ENCODE data around the gene HS3ST3B1.

HS3ST3B1 gene

DNA sequence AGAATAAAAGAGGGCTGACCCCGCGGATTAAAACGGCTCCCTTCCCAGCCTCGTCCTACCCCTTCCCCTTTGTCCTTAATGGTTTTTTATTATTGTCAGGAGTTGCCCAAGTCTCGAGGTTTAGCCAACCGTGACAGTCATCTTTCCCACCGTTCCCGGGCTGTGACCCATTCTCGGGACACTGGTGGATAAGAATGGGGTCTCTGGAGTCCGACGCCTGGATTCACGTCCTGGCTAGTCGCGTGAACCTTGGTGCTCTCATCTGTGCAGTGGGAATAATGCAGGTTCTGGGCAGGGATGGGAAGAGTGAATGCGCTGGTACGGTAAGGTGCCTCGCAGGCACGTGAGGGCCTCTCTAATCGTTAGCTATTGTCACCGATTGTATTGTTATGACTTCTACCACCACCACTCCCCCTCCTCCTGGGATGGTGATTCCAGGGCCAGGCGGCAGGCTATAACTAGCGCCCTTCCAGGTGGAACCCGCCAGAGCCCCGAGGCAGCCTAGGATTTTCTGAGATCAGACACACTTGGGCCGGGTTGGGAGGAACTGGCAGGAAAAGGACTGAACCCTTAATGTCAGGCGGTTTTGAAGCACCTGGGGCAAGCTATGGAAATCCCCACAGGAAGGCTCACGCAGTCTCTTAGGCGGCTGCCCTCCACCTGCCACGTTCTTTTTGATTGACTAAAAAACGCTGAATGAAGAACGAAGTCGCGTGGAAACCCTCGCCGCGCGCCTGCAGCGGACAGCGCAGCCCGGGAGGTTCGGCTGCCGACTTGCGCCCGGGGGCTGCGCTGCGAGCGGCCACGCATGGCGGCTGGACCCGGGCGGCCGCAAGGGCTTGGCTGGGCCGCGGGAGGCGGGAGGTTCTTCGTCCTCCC is 2.7 kb downstream of the HS3ST3B1 start:
- no peak for DNase-seq

DNA sequence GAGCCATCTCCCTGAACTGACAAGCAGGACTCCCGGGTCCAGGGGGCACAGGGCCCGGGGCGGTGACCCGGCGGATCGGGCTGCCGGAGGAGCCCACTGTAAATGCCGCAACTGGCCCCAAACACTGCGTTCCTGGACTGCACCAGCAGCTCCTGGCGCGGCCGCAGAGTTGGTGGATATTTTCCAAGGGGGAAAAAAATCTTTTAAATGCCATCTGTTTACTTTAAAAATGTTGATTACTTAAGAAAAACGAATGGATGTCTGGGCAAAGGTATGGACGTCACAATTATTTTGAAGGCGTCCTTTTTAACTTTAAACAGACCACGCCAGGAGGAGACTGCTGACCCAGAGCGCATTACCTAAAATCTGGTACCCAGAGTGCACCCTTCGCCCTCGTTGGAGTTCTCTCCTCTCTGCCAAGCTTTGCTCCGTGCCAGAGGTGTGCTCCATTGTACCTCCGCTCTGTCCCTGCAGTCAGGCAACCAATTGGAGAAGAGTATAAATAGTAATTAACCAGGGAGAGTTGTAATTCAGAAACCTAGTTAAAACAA is 3.4 kb downstream of the HS3ST3B1 start:
- DNase-seq: no peak

DNA sequence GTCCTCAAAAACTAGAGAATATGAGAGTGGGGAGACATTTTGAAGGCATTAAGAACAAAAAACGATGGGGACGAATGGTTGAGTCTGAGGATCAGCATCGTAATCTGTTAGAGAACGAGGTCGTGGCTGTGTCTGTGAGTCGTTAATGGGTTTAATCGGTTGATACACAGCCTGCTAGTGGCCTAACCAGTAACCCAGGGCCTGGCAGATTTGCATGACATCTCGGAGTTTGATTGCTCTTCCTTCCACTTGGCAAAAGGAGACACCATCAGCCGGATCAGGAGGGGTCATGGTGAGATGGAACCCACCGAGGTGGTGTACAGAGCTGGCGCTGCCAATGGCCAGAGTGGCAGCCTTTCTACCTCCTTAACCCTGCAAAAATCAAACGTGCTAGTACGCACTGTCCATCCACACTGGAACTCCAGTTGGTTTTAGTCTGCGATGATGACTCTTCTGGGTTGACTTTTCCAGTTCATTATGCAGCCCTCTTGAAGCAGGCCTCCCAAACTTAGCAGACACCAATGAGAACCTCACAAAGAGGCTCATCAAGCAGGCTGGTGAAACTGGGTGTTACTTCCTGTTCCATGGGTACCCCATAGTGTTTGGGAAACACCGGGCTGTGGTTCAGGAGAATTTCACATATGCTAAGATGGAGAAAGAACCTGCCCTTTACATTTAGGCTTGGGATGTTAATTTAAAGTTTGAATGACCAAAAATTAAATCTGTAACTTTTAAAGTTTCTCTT is 4.1 kb downstream of the HS3ST3B1 start:
- DNase-seq: no peak

DNA sequence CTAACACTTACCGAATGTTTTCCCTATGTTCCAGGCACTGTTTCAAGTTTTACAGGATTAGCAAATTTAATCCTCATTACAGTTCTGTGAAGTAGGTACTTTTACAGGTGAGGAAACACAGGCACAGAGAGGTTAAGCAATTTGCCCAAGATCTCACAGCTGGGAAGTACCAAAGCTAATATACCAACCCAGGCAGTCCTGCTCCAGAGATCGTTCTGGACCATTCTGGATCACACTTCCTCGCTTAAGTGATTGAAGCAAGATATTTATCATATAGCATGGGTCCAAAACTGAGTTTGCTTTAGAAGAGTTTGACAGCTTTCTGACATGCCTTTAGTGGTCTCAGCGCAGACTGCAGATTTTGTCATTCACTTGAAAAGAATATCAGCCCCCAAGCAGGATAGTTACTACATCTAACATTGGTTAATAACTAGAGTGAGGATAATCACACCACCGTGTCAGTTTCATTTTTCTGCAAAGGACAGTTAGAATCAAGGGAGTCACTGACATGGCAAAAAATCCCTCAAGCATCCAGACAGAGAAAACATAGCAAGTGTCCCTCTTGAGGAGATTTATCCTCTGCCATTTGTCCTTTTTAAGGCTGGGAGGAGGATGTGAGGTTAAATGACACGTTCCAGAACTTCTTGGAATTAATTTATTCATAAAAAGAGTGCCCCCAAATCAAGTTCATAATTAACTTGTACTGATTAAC is 5.1 kb downstream of the HS3ST3B1 start:
- no peak for DNase-seq

DNA sequence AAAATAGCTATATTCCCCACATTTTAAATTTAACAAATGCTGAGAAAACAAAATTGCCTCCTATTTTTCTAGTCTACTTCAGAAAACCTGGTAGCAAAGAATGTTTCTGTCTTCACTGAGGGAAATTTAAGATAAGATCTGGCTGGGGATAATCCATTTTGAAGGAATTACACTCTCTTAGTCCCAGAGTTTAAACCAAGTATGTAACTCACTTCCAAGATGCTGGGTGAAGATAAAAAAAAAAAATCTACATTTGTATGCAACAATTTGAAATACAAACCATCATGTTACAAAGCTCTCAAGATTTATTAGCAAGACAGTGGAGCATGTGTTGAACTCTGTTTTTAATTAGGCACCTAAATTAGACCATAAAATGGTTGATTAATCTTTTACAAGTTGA is 5.7 kb downstream of the HS3ST3B1 start:
- no peak for DNase-seq

DNA sequence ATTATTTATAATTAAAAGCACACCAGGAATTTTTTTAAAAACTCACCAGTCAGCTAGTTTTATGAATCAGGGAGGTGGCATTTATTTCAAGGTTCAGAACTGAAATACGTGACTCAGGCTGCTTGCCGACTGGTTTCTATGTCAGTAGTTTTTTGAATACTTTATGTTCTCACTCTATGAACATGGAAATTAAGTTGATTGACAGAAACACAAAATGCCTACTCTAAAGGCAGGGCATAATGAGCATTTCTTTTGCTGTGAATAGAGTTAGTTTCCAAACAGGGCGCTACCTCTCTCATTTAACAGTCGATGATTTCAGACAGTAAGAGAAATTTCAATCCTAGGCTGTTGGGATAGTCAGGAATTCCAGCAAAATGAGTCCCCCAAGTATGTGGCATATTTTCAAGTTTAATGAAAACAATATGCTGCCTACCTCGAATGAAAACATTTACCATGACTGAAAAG is 6.7 kb downstream of the HS3ST3B1 start:
- DNase-seq: no peak

DNA sequence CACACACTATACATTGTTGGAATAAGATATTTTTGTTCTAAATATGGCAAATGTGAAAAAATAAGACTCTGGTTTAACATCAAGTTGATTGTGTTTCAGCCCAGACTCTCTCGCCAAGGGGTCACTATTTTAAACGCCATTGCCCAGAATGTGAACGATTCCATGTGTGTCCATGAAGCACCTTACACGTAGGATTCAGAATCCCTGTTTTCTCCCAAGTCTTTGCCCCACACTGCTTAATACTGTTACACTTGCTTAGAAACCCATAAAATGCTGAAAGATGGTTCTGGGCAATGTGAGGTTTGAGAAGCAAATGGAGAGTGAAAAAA is 7.7 kb downstream of the HS3ST3B1 start:
- no peak for DNase-seq

DNA sequence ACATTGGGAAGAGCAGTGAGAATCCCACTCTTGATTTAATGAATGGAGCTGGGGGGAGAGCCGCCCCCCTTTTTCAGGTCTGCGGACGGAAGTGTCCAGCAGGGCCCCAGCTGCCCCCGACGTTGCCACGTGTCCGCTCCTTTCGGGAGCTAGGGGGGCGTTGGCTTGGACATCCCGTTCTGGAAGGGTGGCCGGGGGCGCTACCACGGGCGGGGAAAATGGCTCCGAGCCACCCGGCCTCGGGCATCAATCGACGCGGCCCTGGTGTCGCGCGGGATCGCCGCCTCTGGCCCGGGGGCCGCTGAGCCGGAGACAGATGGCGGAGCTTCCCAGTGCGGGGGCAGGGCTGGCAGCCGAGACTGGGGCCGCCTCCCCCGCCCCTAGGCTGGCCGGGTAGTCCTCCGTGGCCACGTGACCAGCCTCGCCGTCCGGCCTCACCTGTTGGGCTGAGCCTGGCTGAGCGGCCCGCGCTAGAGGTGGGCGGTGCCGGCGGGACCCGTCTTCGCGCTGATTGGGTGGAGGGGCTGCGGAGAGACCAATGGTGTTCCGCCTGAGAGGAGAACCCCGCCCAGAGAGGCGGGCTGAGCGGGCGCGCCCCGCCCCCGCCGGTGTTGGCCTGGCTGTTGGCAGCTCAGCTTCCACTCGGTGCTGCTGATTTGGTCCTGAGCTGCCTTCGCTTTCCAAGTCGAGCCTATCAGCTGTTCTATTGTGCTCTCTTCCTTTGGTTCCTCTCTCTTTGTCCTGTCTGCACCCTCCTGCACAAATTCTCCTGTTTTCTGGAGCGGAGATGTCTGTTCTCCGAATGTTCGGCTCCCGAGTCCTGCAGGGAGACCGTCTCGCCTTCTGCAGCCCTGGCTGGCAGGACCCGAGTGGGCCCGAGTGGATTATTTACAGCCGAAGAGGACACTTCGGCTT is 8.3 kb downstream of the HS3ST3B1 start:
- DNase-seq: no peak

DNA sequence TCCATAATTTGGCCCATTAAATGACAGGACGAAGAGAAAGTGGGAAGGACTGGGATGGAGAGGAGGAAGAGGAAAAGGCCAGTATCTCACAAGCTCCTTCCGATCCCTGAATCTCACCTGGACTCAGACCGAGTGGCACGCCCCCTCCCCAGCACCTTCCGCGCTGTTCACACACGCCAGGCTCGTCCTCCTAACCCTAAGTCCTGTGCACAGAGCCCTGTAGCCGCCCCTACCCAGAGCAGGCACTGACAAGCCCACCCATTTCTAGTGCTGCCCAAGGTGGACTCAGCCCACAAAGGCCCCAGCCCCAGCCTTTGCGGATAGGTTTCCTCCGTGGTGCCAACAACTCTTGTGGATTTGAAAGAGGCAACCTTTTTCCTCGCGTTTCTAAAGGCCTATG is 9.2 kb downstream of the HS3ST3B1 start:
- no peak for DNase-seq

DNA sequence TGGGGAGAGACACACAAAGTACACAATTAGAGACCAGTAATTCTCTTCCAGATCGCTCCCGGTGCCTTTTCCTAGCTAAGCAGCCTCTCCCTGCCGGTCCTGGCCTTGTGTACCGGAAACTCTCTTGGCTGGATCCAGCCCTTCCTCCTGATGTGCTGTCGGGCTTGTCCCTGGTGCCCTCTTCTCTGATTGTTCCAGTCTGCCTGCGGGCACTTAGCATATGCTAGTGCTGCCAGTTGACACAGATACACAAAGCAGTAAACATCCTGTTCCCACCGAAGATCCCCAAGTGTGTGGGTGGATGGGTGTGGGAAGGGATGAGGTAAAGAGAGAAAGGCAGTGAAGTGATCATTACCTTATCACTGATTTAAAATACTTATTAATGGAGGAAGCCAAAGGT is 9.7 kb downstream of the HS3ST3B1 start:
- no peak for DNase-seq

DNA sequence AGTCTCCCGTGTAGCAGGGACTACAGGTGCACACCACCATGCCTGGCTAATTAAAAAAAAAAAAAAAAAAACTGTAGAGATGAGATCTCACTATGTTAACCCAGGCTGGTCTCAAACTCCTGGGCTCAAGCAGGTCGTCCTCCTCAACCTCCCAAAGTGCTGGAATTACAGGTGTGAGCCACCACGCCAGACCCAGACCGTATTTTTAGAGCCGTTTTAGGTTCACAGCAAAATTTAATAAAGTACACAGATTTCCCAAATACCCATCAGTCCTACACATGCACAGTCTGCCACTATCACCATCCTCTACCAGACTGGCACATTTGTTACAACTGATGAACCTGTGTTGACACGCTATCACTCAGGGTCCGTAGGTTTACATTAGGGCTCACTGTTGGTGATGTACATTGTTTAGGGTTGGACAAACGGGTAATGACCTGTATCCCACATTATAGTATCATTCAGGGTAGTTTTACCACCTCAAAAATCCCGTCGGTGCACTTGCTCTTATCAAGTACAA is 10.4 kb downstream of the HS3ST3B1 start:
- no peak for DNase-seq

DNA sequence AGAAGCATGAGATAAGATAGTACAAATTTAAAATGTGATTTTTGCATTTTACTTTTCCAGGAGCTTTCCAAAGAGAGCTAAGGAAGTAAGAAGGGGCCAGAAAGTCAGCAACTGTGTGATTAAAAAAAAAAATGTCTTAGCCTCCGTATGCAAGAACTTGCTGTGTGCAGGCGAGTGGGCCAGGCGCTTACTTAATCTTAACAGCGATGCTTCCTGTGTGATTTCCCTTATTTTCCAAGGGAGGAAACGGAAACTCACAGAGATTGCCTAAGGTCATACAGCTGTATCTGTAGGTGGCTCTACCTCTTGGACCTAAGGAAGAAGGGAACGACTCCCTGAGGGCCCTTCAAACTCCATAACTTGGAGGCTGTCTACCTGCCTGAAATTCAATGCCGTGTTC is 11.1 kb downstream of the HS3ST3B1 start:
- DNase-seq: no peak

DNA sequence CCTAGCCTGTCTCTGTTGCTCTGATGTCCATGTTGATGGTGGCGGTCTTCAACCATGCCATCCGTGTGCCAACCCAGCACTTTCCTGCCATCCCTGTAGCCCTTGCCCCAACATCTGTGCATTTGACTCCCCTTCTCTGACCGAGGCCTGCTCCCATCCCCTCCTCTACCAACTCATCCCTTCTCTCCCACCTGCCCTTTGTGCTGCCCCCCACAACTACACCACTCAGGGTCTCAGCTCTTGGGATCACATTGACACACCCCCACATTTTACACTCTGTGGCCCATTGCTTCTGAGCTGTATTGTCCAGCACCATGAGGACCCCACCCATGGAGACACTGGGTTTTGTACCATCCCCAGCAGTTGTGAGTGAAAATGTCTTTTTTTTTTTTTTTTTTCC is 11.6 kb downstream of the HS3ST3B1 start:
- DNase-seq: no peak

DNA sequence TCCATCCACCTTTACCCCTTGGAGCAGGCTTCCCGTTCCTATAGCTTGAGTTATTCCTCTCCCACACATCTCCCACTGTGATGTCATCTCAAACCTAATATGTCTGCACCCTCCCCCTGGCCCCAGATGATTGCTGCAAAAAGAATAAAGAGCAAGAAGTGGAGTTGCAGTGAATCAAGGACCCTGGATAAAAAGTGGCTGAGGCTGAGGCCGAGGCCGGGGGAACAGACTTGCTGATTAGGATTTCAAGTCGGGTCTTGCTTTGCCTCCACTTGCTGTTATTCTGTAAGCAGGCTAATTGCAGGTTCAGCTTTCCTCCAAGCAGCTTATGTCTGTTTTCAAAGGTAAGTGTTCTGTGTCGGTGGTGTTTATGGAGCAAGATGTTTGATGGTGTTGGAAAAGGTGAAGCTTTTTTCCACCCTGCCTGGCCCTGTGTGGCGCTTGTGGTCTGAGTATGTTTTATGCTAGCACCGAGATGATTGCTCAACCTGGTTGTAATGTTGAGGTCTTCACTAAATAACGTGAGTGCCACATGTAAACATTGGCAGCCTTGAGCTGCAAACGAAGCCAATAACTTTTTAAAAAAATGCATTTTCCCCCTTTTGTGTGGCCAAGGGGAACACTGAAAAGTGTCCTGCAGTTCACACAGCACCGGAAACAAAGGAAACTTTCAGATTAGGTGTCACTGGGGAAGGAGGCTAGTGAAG is 15.4 kb downstream of the HS3ST3B1 start:
- no peak for DNase-seq

DNA sequence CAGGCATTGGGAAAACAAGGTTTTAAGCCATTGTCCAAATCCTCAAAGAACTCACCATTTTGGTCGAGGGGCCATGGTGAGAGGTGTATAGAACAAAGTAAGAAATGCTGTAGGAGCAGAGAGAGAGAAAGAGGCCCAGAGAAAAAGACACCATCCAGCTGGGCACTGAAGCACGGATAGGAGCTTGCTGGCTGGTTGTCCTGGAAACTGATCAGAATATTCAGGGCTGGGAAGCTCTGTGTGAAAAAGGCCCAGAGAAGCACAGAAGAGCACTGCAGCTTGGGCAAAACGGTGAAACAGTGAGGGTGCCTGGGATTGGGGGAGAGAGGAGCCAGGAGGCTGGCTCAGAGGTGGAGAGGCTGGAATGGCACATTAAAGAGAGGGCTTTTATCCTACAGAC is 16.5 kb downstream of the HS3ST3B1 start:
- DNase-seq: no peak

DNA sequence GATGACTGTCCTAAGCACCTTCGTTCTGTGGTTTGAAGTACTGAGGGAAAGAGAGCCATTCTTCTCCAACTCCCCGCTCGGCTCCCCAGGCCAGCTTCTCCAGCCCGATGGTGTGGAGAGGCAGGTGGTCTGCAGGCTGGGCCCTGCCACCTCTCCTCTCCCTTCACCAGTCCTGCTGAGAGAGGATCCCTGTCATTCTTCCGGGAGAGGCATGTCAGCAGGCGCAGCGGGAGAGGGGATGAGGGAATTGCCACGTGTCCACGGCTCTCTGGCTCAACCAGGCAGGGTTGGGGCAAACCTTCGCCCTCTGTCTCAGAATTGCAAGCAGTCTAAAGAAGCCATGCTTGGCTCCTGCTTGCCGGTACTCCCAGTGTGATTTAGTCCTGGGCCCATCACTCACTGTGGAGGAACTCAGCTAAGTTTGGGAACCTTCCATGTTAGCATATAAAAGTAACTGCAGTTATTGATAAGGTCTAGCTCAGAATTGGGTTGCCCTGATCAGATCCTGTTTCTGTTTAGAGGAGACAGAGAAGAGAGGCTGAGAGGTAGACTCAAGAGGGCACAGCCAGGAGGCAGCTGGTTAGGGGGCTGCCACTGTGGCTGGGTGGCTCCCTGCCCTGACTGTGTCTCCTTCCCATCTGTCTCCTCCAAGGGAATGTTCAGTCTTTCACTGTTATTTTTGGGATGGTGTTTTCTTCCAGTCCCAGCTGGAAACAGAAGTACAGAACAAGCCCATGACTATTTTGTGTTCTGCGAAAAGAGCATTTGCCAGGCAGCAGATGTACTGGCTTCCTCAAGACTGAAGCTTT is 17.4 kb downstream of the HS3ST3B1 start:
- DNase-seq: no peak

DNA sequence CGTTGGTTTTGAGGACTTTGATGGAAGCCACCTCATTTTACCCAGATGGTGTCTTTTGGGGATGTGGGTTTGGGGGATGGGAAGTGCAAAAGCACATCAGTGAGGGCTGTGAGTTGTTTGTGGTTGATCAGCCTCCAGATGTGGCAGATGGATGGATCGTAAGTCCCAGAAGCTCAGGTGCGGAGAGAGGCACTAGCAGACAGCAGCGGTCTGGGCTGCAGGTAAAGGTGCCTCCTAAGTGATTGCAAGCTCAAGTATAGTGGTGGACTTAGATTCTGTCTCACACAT is 18.0 kb downstream of the HS3ST3B1 start:
- DNase-seq: no peak

DNA sequence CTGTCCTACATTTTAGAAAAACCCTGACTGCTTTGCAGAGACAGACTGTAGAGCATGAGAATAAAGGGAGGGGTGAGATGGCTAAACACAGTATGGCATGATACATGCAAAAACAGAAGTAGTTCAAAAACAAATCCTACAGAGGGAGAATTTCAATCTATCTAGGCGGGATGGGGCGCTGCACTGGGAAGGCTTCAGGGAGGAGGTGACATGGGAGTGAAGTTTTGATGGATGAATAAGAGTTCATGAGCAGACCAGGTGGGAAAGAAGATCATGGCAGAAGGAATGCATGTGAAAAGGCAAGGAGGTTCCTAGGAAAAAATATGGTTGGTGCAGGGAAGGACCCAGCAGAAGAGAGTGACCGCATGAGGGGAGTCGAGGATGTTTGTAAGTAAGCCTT is 19.2 kb downstream of the HS3ST3B1 start:
- DNase-seq: no peak

DNA sequence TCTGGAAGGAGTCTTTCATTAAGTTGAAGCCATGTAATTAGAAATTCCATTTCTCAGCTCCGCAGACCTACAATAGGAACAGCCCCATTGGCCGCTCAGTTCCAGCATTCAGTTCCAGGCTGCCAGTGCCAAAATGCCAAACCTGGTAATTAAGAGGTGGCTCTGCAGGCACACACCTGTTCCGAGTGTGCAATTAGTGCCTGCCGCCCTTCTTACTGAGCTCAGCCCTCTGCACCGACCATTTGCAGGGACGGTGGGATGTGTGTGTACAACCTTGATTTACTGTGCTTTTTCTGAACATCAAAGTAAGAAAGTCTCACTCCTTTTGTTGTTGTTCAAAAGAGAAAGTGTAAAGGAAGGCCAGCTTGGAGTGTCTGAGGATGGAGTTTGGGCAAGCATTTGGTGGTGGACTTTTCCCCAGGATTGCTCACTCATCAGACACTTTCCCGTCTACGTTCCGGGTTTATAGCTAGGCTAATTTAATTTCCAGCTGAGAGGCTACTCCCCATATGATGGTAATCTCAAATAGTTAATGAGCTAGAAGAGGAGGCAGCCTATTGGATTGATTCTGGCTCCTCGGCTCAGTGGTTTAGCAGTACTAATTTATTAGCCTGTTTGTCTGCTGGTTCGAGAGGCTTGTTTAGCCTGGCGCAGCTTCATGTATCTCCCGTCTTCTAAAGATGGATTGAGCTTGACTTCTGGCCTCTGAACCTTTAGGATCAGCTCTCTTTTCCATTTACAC is 20.0 kb downstream of the HS3ST3B1 start:
- DNase-seq: no peak

DNA sequence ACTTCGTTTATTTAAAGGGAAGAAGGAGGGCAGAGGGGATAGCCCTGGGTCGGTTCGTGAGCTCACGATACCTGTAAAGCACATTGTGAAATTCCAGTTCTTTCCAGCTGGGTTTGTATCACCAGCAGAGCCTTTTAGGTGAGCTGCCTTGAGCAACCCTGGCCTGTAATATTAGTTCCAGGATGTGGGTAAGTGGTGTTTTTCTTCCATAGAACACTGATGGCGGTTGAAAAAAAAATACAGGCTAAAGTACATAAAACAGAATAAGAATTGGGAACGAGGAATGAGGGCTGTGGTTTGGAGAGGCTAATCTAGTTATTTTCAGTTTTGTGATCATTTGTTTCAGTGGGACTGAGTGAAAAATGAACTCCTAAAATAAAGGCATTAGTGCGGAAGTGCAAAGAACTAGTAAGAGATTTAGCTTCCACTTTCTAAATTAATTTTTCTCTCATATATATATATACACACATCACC is 20.6 kb downstream of the HS3ST3B1 start:
- DNase-seq: no peak

Data from bone marrow (tissue), 2 donors.